ENCODE measurements around the gene NEK5. TPM values are rescaled to one million over a fixed set of nuclear protein-coding genes. Genes with fewer than 3 reads are reported as not detected.

The NEK5 gene
- total and polyA plus RNA-seq, 2 experiments from 2014 or later: 0.19 TPM; not detected in 1

GRCh38 chr13:52016296-52016695, 112.6 kb downstream of the NEK5 start:
- Histone ChIP-seq H4K20me1 (ENCODE audit: insufficient read depth) (no peaks in the 10 kb centered on the region), H3K4me1 (ENCODE audit: insufficient read depth) (peaks cover 9% of the 10 kb centered on the region), H3K36me3 (ENCODE audit: low read depth) (peaks cover 13% of the 10 kb centered on the region), H3K4me3 (no peak overlapping the region), H3K27ac (no peak overlapping the region), H3K27me3 (replicated peaks; ENCODE audit: insufficient read depth) (no peaks in the 10 kb centered on the region), H3K79me2 (ENCODE audit: insufficient read depth) (peaks cover 66% of the 10 kb centered on the region), H3K9ac (no peak overlapping the region), H3K9me2 (ENCODE audit: insufficient read depth) (no peaks in the 10 kb centered on the region), H3K4me2 (ENCODE audit: unreplicated experiment) (no peak overlapping the region), H3F3A (ENCODE audit: insufficient read depth) (no peaks in the 10 kb centered on the region), H3K9me3 (ENCODE audit: low read depth) (no peaks in the 10 kb centered on the region), H2AFZ (no peak overlapping the region)
- in situ Hi-C loops (cut with MboI): no loop called here
- no peak for TF ChIP-seq EZH2 (IDR thresholded peaks at IDR 0.05; ENCODE audit: insufficient read depth, poor library complexity, severe bottlenecking)
- TF ChIP-seq EZH2phosphoT487 (IDR thresholded peaks at IDR 0.05; ENCODE audit: insufficient read depth, low read depth): no peak
- 79 to 85% methylated on average over 3 of the region's 3 CpGs for WGBS, 2 experiments (ENCODE audit: low coverage in 1 of 2, low lambda C conversion rate in 2 of 2, missing lambda C conversion rate in 2 of 2)
- DNase-seq: no peak

DNA sequence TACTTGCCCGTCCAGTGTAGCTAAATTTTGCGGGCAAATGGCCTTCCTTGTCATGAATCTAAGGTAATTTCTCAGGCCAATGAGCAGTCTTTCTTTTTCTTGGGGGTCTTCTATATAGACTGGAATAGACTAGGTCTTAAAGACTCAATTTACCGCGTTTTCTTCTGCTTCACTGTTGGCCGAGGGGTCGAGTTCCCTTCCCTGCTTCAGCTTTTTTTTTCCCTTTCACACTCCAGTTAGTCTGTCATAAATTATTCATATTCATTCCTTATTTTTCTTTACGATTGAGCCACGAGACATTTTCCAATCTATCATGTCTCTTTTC, 116.4 kb downstream of the NEK5 start:
- no peaks in the 10 kb centered on the region for H4K20me1 ChIP-seq (ENCODE audit: insufficient read depth)
- peaks cover 22% of the 10 kb centered on the region for H3K27me3 ChIP-seq (replicated peaks; ENCODE audit: insufficient read depth)
- H3F3A ChIP-seq (ENCODE audit: insufficient read depth): no peaks in the 10 kb centered on the region
- peaks cover 9% of the 10 kb centered on the region for H3K4me1 ChIP-seq (ENCODE audit: insufficient read depth)
- no peaks in the 10 kb centered on the region for H3K9me3 ChIP-seq (ENCODE audit: low read depth)
- H3K79me2 ChIP-seq (ENCODE audit: insufficient read depth): peaks cover 51% of the 10 kb centered on the region
- peak overlapping the region; percentile 95 for H3K9ac ChIP-seq
- H3K27ac ChIP-seq: peak overlapping the region; percentile 64
- in situ Hi-C loops (cut with MboI): no loop called here
- peak overlapping the region; percentile 89 for H2AFZ ChIP-seq
- H3K9me2 ChIP-seq (ENCODE audit: insufficient read depth): no peaks in the 10 kb centered on the region
- WGBS, 2 experiments (ENCODE audit: low coverage in 1 of 2, low lambda C conversion rate in 2 of 2, missing lambda C conversion rate in 2 of 2): 0 to 1% methylated on average over 8 of the region's 8 CpGs
- no peak for TF ChIP-seq EZH2phosphoT487 (IDR thresholded peaks at IDR 0.05; ENCODE audit: insufficient read depth, low read depth)
- TF ChIP-seq EZH2 (IDR thresholded peaks at IDR 0.05; ENCODE audit: insufficient read depth, poor library complexity, severe bottlenecking): no peak
- H3K4me2 ChIP-seq (ENCODE audit: unreplicated experiment): peak overlapping the region; percentile 90
- no peaks in the 10 kb centered on the region for H3K36me3 ChIP-seq (ENCODE audit: low read depth)
- DNase-seq: no peak
- H3K4me3 ChIP-seq: peak overlapping the region; percentile 94

GRCh38 chr13:52011632-52012511, 117.0 kb downstream of the NEK5 start, which contains the start of gene ALG11:
ALG11 (plus strand) TSS chr13:52012398; CDS start chr13:52012419, 21 bp downstream.
- 1% methylated on average over 61 to 78 of the region's 82 CpGs for WGBS, 2 experiments (ENCODE audit: low coverage in 1 of 2, low lambda C conversion rate in 2 of 2, missing lambda C conversion rate in 2 of 2)
- Histone ChIP-seq H3K27ac (peak within 1 kb of the TSS; percentile 64), H3F3A (ENCODE audit: insufficient read depth) (no peaks in the 10 kb centered on the region), H3K36me3 (ENCODE audit: low read depth) (no peaks in the 10 kb centered on the region), H3K79me2 (ENCODE audit: insufficient read depth) (peaks cover 46% of the 10 kb centered on the region), H3K4me3 (peak within 1 kb of the TSS; percentile 94), H4K20me1 (ENCODE audit: insufficient read depth) (no peaks in the 10 kb centered on the region), H3K4me1 (ENCODE audit: insufficient read depth) (peaks cover 9% of the 10 kb centered on the region), H3K9me3 (ENCODE audit: low read depth) (no peaks in the 10 kb centered on the region), H3K27me3 (replicated peaks; ENCODE audit: insufficient read depth) (peaks cover 22% of the 10 kb centered on the region), H3K9ac (peak within 1 kb of the TSS; percentile 95), H3K9me2 (ENCODE audit: insufficient read depth) (no peaks in the 10 kb centered on the region), H2AFZ (peak within 1 kb of the TSS; percentile 97), H3K4me2 (ENCODE audit: unreplicated experiment) (peak within 1 kb of the TSS; percentile 90)
- TF ChIP-seq EZH2 (IDR thresholded peaks at IDR 0.05; ENCODE audit: insufficient read depth, poor library complexity, severe bottlenecking): no peak
- TF ChIP-seq EZH2phosphoT487 (IDR thresholded peaks at IDR 0.05; ENCODE audit: insufficient read depth, low read depth): no peak
- in situ Hi-C loops (cut with MboI): no loop called here
- DNase-seq: peak; percentile 99

GRCh38 chr13:52010890-52011631, 117.8 kb downstream of the NEK5 start, which contains the start of gene ATP7B:
ATP7B (minus strand) TSS chr13:52011450; CDS start chr13:52011337, 113 bp downstream.
- H4K20me1 ChIP-seq (ENCODE audit: insufficient read depth): no peaks in the 10 kb centered on the region
- H2AFZ ChIP-seq: peak within 1 kb of the TSS; percentile 97
- H3K4me3 ChIP-seq: peak within 1 kb of the TSS; percentile 94
- peaks cover 38% of the 10 kb centered on the region for H3K79me2 ChIP-seq (ENCODE audit: insufficient read depth)
- H3F3A ChIP-seq (ENCODE audit: insufficient read depth): no peaks in the 10 kb centered on the region
- H3K27ac ChIP-seq: peak within 1 kb of the TSS; percentile 64
- DNase-seq: peak; percentile 42
- no peaks in the 10 kb centered on the region for H3K9me2 ChIP-seq (ENCODE audit: insufficient read depth)
- H3K9ac ChIP-seq: peak within 1 kb of the TSS; percentile 95
- TF ChIP-seq EZH2 (IDR thresholded peaks at IDR 0.05; ENCODE audit: insufficient read depth, poor library complexity, severe bottlenecking) (peak; percentile 70), EZH2phosphoT487 (IDR thresholded peaks at IDR 0.05; ENCODE audit: insufficient read depth, low read depth) (no peak)
- H3K4me1 ChIP-seq (ENCODE audit: insufficient read depth): peaks cover 9% of the 10 kb centered on the region
- peak within 1 kb of the TSS; percentile 90 for H3K4me2 ChIP-seq (ENCODE audit: unreplicated experiment)
- WGBS, 2 experiments (ENCODE audit: low coverage in 1 of 2, low lambda C conversion rate in 2 of 2, missing lambda C conversion rate in 2 of 2): 6% methylated on average over 39 to 40 of the region's 46 CpGs
- peaks cover 22% of the 10 kb centered on the region for H3K27me3 ChIP-seq (replicated peaks; ENCODE audit: insufficient read depth)
- H3K36me3 ChIP-seq (ENCODE audit: low read depth): no peaks in the 10 kb centered on the region
- no peaks in the 10 kb centered on the region for H3K9me3 ChIP-seq (ENCODE audit: low read depth)
- in situ Hi-C loops (cut with MboI): no loop called here

Measured in GM23248 (cell line).